ENCODE results near the gene PGGHG.

DNA sequence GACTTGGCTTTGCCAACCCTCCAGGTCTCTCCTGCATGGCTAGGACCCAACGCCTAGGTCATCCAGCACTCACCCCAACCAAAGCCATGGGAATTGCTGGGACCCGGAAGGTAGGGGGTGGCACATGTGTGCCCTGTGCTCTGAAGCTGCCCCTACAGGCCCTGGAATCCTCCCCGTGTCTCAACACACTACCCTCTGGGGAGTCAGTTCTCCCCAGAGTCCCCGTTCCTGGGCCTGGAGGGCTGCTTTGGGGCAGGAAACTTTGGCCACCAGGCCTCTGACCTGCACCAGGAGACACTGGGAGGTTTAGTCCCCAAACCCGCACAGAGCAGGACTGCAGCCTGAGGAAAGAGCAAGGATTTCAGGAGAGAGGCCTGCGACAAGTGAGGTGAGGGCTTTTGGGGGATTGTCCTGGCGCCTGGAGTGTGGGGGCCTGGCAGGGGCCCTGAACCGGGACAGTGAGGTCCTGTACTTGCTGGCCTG is 24.4 kb downstream of the PGGHG start:
- TF ChIP-seq EZH2 (IDR thresholded peaks at IDR 0.05; ENCODE audit: borderline replicate concordance, low read length), result no peak
- TF ChIP-seq, protein P1, sequence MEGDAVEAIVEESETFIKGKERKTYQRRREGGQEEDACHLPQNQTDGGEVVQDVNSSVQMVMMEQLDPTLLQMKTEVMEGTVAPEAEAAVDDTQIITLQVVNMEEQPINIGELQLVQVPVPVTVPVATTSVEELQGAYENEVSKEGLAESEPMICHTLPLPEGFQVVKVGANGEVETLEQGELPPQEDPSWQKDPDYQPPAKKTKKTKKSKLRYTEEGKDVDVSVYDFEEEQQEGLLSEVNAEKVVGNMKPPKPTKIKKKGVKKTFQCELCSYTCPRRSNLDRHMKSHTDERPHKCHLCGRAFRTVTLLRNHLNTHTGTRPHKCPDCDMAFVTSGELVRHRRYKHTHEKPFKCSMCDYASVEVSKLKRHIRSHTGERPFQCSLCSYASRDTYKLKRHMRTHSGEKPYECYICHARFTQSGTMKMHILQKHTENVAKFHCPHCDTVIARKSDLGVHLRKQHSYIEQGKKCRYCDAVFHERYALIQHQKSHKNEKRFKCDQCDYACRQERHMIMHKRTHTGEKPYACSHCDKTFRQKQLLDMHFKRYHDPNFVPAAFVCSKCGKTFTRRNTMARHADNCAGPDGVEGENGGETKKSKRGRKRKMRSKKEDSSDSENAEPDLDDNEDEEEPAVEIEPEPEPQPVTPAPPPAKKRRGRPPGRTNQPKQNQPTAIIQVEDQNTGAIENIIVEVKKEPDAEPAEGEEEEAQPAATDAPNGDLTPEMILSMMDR (IDR thresholded peaks at IDR 0.05; ENCODE audit: low read length), result no peak
